HepG2 (cell line): ENCODE measurements around the gene CST3. TPM values are rescaled to one million over a fixed set of nuclear protein-coding genes. Genes with fewer than 3 reads are reported as not detected.

Source experiments
- AHR ChIP-seq: IDR thresholded peaks from 2 replicates; pipeline ENCODE4 v1.6.1; 2018; ENCODE audit warnings: missing genetic modification reagents, missing compliant biosample characterization
- KDM3A ChIP-seq: IDR thresholded peaks from 2 replicates; pipeline ENCODE4 v1.6.1; 2018; ENCODE audit warnings: low read depth, missing compliant biosample characterization
- KLF6 ChIP-seq: IDR thresholded peaks from 2 replicates; pipeline ENCODE4 v1.8.0; 2016; ENCODE audit warnings: missing biosample characterization, missing genetic modification reagents
- MED13 ChIP-seq: sonication (generic); formaldehyde crosslinking; IDR thresholded peaks from 2 replicates; pipeline ENCODE4 v1.5.0; 2020; ENCODE audit warnings: missing genetic modification reagents
- MEIS2 ChIP-seq: sonication (generic); formaldehyde crosslinking; IDR thresholded peaks from 2 replicates; pipeline ENCODE4 v1.9.0; 2021; ENCODE audit warnings: mild to moderate bottlenecking, missing genetic modification reagents
- NFIB ChIP-seq: sonication (generic); formaldehyde crosslinking; IDR thresholded peaks from 2 replicates; pipeline ENCODE4 v1.9.0; 2021; ENCODE audit warnings: missing genetic modification reagents, mild to moderate bottlenecking, borderline replicate concordance
- PTBP1 ChIP-seq: fragments of 200-400 bp; formaldehyde crosslinking; IDR thresholded peaks from 2 replicates; pipeline ENCODE4 v1.6.1; 2018; ENCODE audit warnings: low read length, low read depth; ENCODE audit not compliant: poor library complexity, severe bottlenecking
- SP2 ChIP-seq: sonication (generic); formaldehyde crosslinking; IDR thresholded peaks from 2 replicates; pipeline ENCODE4 v1.5.1; 2020; ENCODE audit warnings: mild to moderate bottlenecking, missing genetic modification reagents
- SP5 ChIP-seq: IDR thresholded peaks from 2 replicates; pipeline ENCODE4 v1.6.1; 2016; ENCODE audit warnings: low read depth, borderline replicate concordance
- TCF7 ChIP-seq: sonication (generic); IDR thresholded peaks from 2 replicates; pipeline ENCODE4 v1.6.1; 2016; ENCODE audit warnings: antibody characterized with exemption, low read depth
- ZBTB21 ChIP-seq: sonication (generic); formaldehyde crosslinking; IDR thresholded peaks from 2 replicates; pipeline ENCODE4 v1.4.0; 2020; ENCODE audit warnings: missing genetic modification reagents
- ZGPAT ChIP-seq: IDR thresholded peaks from 2 replicates; pipeline ENCODE4 v1.6.1; 2016; ENCODE audit warnings: mild to moderate bottlenecking
- ZMYM3 ChIP-seq: sonication (generic); formaldehyde crosslinking; IDR thresholded peaks from 2 replicates; pipeline ENCODE4 v1.5.1; 2020; ENCODE audit warnings: mild to moderate bottlenecking, missing genetic modification reagents
- ZNF292 ChIP-seq: sonication (generic); formaldehyde crosslinking; IDR thresholded peaks from 2 replicates; pipeline ENCODE4 v1.8.1; 2022; ENCODE audit warnings: mild to moderate bottlenecking, low read depth, missing genetic modification reagents, borderline replicate concordance
- ZNF549 ChIP-seq: sonication (generic); formaldehyde crosslinking; IDR thresholded peaks from 2 replicates; pipeline ENCODE4 v1.5.0; 2020; ENCODE audit warnings: missing genetic modification reagents
- ZNF674 ChIP-seq: sonication (generic); formaldehyde crosslinking; IDR thresholded peaks from 2 replicates; pipeline ENCODE4 v1.5.0; 2020; ENCODE audit warnings: low read depth, mild to moderate bottlenecking, missing genetic modification reagents
- ZNF891 ChIP-seq: sonication (generic); formaldehyde crosslinking; IDR thresholded peaks from 2 replicates; pipeline ENCODE4 v1.5.0; 2020; ENCODE audit warnings: mild to moderate bottlenecking, missing genetic modification reagents
- polyA plus RNA-seq, 8 experiments: library from polyadenylated mRNA; depleted of rRNA in 3 of 8; stranded (reverse) in 7 of 8; unstranded in 1 of 8; fragments of >200 nt; fragmentation: Illumina TruSeq in 4 of 8; extraction: Trizol in 4 of 8; gene quantifications; 2 replicates each; pipeline versions ENCODE4 v1.2.1 to v1.2.3, GENCODE V29; 2011 to 2016; ENCODE audit warnings: low read depth in 4 of 8, missing spikeins in 1 of 8, mixed read lengths in 1 of 8; ENCODE audit not compliant: insufficient read depth in 1 of 8
- total RNA-seq, 5 experiments: library from RNA; depleted of rRNA; stranded (reverse); fragments of >200 nt; fragmentation: Illumina TruSeq; extraction: Trizol; gene quantifications; 2 replicates each; pipeline ENCODE4 v1.2.3, GENCODE V29; 2016; ENCODE audit warnings: low read depth in 1 of 5
- TF ChIP-seq, protein P1 (sequence below): sonication (generic); formaldehyde crosslinking; IDR thresholded peaks from 2 replicates; pipeline ENCODE4 v1.5.1; 2020; ENCODE audit warnings: mild to moderate bottlenecking, missing genetic modification reagents, borderline replicate concordance
- TF ChIP-seq, protein P2 (sequence below): sonication (generic); formaldehyde crosslinking; IDR thresholded peaks from 2 replicates; pipeline ENCODE4 v1.5.0; 2020; ENCODE audit warnings: mild to moderate bottlenecking, missing genetic modification reagents
- TF ChIP-seq, protein P3 (sequence below): sonication (generic); formaldehyde crosslinking; IDR thresholded peaks from 2 replicates; pipeline ENCODE4 v1.4.0; 2020; ENCODE audit warnings: mild to moderate bottlenecking, low read depth, missing genetic modification reagents
- TF ChIP-seq, protein P4 (sequence below): sonication (generic); formaldehyde crosslinking; IDR thresholded peaks from 2 replicates; pipeline ENCODE4 v1.9.0; 2022; ENCODE audit warnings: low read depth, missing genetic modification reagents

The CST3 gene
- total and polyA plus RNA-seq, 2 of the 13 experiments (the other 11 are each of a cell fraction or from before 2014, with no cell fraction given) = 690 to 1,005 TPM

- TF ChIP-seq MED13 (CRISPR knock-in tag) (peak; percentile 95), ZNF549 (CRISPR knock-in tag) (peak; percentile 84; the same call in 1 of the 2 replicates), AHR (CRISPR knock-in tag) (no peak; the same call in 1 of the 2 replicates), MEIS2 (CRISPR knock-in tag) (peak; percentile 93), ZGPAT (CRISPR knock-in tag) (peak; percentile 90), SP5 (CRISPR knock-in tag) (peak; percentile 76), PTBP1 (no peak), NFIB (no peak), SP2 (CRISPR knock-in tag) (peak; percentile 65; the same call in 1 of the 2 replicates), KLF6 (CRISPR knock-in tag) (peak; percentile 91), ZNF891 (CRISPR knock-in tag) (peak; percentile 96), ZMYM3 (0 out of 2 replicates have a peak, but pooled peaks have one; percentile 16), ZBTB21 (CRISPR knock-in tag) (no peak), ZNF674 (CRISPR knock-in tag) (0 out of 2 replicates have a peak, but pooled peaks have one; percentile 76), TCF7 (peak; percentile 8; the same call in 1 of the 2 replicates), ZNF292 (CRISPR knock-in tag) (peak; percentile 33; the same call in 1 of the 2 replicates), KDM3A (CRISPR knock-in tag) (no peak; the same call in 1 of the 2 replicates)
- TF ChIP-seq, protein P1, sequence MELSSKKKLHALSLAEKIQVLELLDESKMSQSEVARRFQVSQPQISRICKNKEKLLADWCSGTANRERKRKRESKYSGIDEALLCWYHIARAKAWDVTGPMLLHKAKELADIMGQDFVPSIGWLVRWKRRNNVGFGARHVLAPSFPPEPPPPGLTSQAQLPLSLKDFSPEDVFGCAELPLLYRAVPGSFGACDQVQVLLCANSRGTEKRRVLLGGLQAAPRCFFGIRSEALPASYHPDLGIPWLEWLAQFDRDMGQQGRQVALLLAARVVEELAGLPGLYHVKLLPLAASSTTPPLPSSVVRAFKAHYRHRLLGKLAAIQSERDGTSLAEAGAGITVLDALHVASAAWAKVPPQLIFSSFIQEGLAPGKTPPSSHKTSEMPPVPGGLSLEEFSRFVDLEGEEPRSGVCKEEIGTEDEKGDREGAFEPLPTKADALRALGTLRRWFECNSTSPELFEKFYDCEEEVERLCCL (CRISPR knock-in tag) = peak; percentile 37; the same call in 1 of the 2 replicates
- TF ChIP-seq, protein P2, sequence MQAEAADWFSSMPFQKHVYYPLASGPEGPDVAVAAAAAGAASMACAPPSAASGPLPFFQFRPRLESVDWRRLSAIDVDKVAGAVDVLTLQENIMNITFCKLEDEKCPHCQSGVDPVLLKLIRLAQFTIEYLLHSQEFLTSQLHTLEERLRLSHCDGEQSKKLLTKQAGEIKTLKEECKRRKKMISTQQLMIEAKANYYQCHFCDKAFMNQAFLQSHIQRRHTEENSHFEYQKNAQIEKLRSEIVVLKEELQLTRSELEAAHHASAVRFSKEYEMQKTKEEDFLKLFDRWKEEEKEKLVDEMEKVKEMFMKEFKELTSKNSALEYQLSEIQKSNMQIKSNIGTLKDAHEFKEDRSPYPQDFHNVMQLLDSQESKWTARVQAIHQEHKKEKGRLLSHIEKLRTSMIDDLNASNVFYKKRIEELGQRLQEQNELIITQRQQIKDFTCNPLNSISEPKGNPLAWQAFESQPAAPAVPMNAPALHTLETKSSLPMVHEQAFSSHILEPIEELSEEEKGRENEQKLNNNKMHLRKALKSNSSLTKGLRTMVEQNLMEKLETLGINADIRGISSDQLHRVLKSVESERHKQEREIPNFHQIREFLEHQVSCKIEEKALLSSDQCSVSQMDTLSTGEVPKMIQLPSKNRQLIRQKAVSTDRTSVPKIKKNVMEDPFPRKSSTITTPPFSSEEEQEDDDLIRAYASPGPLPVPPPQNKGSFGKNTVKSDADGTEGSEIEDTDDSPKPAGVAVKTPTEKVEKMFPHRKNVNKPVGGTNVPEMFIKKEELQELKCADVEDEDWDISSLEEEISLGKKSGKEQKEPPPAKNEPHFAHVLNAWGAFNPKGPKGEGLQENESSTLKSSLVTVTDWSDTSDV (CRISPR knock-in tag) = peak; percentile 58; the same call in 1 of the 2 replicates
- TF ChIP-seq, protein P3, sequence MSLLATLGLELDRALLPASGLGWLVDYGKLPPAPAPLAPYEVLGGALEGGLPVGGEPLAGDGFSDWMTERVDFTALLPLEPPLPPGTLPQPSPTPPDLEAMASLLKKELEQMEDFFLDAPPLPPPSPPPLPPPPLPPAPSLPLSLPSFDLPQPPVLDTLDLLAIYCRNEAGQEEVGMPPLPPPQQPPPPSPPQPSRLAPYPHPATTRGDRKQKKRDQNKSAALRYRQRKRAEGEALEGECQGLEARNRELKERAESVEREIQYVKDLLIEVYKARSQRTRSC (CRISPR knock-in tag) = peak; percentile 38; the same call in 1 of the 2 replicates
- TF ChIP-seq, protein P4, sequence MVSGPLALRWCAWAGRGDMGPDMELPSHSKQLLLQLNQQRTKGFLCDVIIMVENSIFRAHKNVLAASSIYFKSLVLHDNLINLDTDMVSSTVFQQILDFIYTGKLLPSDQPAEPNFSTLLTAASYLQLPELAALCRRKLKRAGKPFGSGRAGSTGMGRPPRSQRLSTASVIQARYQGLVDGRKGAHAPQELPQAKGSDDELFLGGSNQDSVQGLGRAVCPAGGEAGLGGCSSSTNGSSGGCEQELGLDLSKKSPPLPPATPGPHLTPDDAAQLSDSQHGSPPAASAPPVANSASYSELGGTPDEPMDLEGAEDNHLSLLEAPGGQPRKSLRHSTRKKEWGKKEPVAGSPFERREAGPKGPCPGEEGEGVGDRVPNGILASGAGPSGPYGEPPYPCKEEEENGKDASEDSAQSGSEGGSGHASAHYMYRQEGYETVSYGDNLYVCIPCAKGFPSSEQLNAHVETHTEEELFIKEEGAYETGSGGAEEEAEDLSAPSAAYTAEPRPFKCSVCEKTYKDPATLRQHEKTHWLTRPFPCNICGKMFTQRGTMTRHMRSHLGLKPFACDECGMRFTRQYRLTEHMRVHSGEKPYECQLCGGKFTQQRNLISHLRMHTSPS (CRISPR knock-in tag) = no peak
Observed at GRCh38 chr20:23637282-23638221, at the start of gene CST3 (continued).
